ENCODE measurements around the gene CASK. TPM values are rescaled to one million over a fixed set of nuclear protein-coding genes. Genes with fewer than 3 reads are reported as not detected.

CASK gene
- total and polyA plus RNA-seq, 12 donors = 4.7 to 53.0 (median 41.3) TPM

GRCh38 chrX:41857670-41858069 lies 65.7 kb downstream of the CASK start:
- H3K4me1 ChIP-seq (replicated peaks in 1 of 2) = no peaks in the 10 kb centered on the region
- 73 to 94% (median 79%) methylated on average over 2 of the region's 2 CpGs for WGBS, 4 donors
- no peak for TF ChIP-seq CTCF (IDR thresholded peaks at IDR 0.05)
- no peak for TF ChIP-seq POLR2A (IDR thresholded peaks at IDR 0.05)
- H3K4me3 ChIP-seq = no peak overlapping the region
- intact Hi-C loops (cut with DNase I) = no loop called here
- DNase-seq = no peak
- H3K36me3 ChIP-seq (replicated peaks in 1 of 2) = no peaks in the 10 kb centered on the region
- no peaks in the 10 kb centered on the region for H3K27me3 ChIP-seq
- no peak overlapping the region for H3K27ac ChIP-seq
- H3K9me3 ChIP-seq (replicated peaks in 1 of 3) = no peaks in the 10 kb centered on the region

GRCh38 chrX:41846714-41847113 lies 76.6 kb downstream of the CASK start:
- 73 to 99% (median 86%) methylated on average over 2 of the region's 2 CpGs for WGBS, 4 donors
- Histone ChIP-seq H3K27me3 (no peaks in the 10 kb centered on the region), H3K4me3 (no peak overlapping the region), H3K27ac (no peak overlapping the region), H3K9me3 (replicated peaks in 1 of 3) (no peaks in the 10 kb centered on the region), H3K36me3 (replicated peaks in 1 of 2) (no peaks in the 10 kb centered on the region), H3K4me1 (replicated peaks in 1 of 2) (no peaks in the 10 kb centered on the region)
- DNase-seq = no peak
- TF ChIP-seq POLR2A (IDR thresholded peaks at IDR 0.05) (no peak), CTCF (IDR thresholded peaks at IDR 0.05) (no peak)
- intact Hi-C loops (cut with DNase I) = no loop called here

GRCh38 chrX:41837270-41837944 lies 85.9 kb downstream of the CASK start:
- H3K36me3 ChIP-seq (replicated peaks in 1 of 2) = no peaks in the 10 kb centered on the region
- TF ChIP-seq CTCF (IDR thresholded peaks at IDR 0.05) = no peak
- TF ChIP-seq POLR2A (IDR thresholded peaks at IDR 0.05) = no peak
- DNase-seq = no peak
- no peak overlapping the region for H3K4me3 ChIP-seq
- no peaks in the 10 kb centered on the region for H3K9me3 ChIP-seq (replicated peaks in 1 of 3)
- H3K4me1 ChIP-seq (replicated peaks in 1 of 2) = no peaks in the 10 kb centered on the region
- H3K27ac ChIP-seq = no peak overlapping the region
- no peaks in the 10 kb centered on the region for H3K27me3 ChIP-seq
- WGBS, 4 donors = 67 to 97% (median 83%) methylated on average over 6 of the region's 6 CpGs
- intact Hi-C loops (cut with DNase I) = no loop called here

- no peak for TF ChIP-seq CTCF (IDR thresholded peaks at IDR 0.05)
- TF ChIP-seq POLR2A (IDR thresholded peaks at IDR 0.05) = no peak
- peaks cover 0 to 4% of the 10 kb centered on the region in 2 donors for H3K4me1 ChIP-seq (replicated peaks in 1 of 2)
- H3K9me3 ChIP-seq (replicated peaks in 1 of 3) = no peaks in the 10 kb centered on the region
- intact Hi-C loops (cut with DNase I) = no loop called here
- no peaks in the 10 kb centered on the region for H3K27me3 ChIP-seq
- 77 to 97% (median 93%) methylated on average over 1 of the region's 1 CpG for WGBS, 4 donors
- no peak overlapping the region for H3K27ac ChIP-seq
- no peak for DNase-seq
- no peak overlapping the region for H3K4me3 ChIP-seq
- no peaks in the 10 kb centered on the region for H3K36me3 ChIP-seq (replicated peaks in 1 of 2)
Measured at GRCh38 chrX:41828826-41829225, 94.5 kb downstream of the CASK start.

Measured in adrenal gland (tissue), 12 donors.